HK-2 (cell line): Measurements from ENCODE around the gene ZNF143.
"Not testable (repeated sequence)": the region's sequence is repeated elsewhere in the genome, so short reads cannot be mapped to it uniquely, and the experiment has no call there.

Experiments used
- DNase-seq: peaks from one replicate; pipeline ENCODE4 v3.0.0-alpha.2; 2018; ENCODE audit not compliant: unreplicated experiment

The ZNF143 gene

GRCh38 chr11:9498457-9499078 is 37.8 kb downstream of the ZNF143 start:
- DNase-seq = no peak

- DNase-seq = peak; percentile 56
Observed at GRCh38 chr11:9506489-9507276, 45.9 kb downstream of the ZNF143 start.

- no peak for DNase-seq
Observed at GRCh38 chr11:9507277-9507580, 46.4 kb downstream of the ZNF143 start.

- no peak for DNase-seq
Observed at GRCh38 chr11:9509041-9509440, 48.2 kb downstream of the ZNF143 start.

GRCh38 chr11:9512370-9513019 is 51.7 kb downstream of the ZNF143 start:
- DNase-seq = no peak

GRCh38 chr11:9514576-9514975 is 53.8 kb downstream of the ZNF143 start:
- DNase-seq = not testable (repeated sequence)

- no peak for DNase-seq
Observed at GRCh38 chr11:9516113-9516512, 55.3 kb downstream of the ZNF143 start.

GRCh38 chr11:9518835-9519410 is 58.1 kb downstream of the ZNF143 start:
- DNase-seq = no peak

GRCh38 chr11:9524001-9524400 is 63.2 kb downstream of the ZNF143 start:
- DNase-seq = no peak

- DNase-seq = no peak
Observed at GRCh38 chr11:9525116-9525515, 64.3 kb downstream of the ZNF143 start.

- no peak for DNase-seq
Observed at GRCh38 chr11:9527481-9528135, 66.8 kb downstream of the ZNF143 start.

- DNase-seq = no peak
Observed at GRCh38 chr11:9528136-9528501, 67.3 kb downstream of the ZNF143 start.

GRCh38 chr11:9528573-9529333 is 67.9 kb downstream of the ZNF143 start:
- DNase-seq = no peak

GRCh38 chr11:9529334-9529650 is 68.5 kb downstream of the ZNF143 start:
- DNase-seq = no peak

GRCh38 chr11:9530020-9530621 is 69.3 kb downstream of the ZNF143 start:
- no peak for DNase-seq

GRCh38 chr11:9530901-9531625 is 70.3 kb downstream of the ZNF143 start:
- DNase-seq = no peak

- no peak for DNase-seq
Observed at GRCh38 chr11:9533058-9533457, 72.2 kb downstream of the ZNF143 start.

GRCh38 chr11:9533736-9534473 is 73.1 kb downstream of the ZNF143 start:
- DNase-seq = no peak

GRCh38 chr11:9535189-9535781 is 74.5 kb downstream of the ZNF143 start:
- DNase-seq = peak; percentile 26

GRCh38 chr11:9538548-9538947 is 77.7 kb downstream of the ZNF143 start:
- DNase-seq = no peak
